GM19395 (cell line): Measurements from ENCODE around the gene TRIM71.
"Not testable (repeated sequence)": the region's sequence is repeated elsewhere in the genome, so short reads cannot be mapped to it uniquely, and the experiment has no call there.

Experiments used
- ATAC-seq: cut with Tn5 transposase; IDR thresholded peaks from one replicate; pipeline ENCODE4 v1.9.1; 2021; ENCODE audit warnings: mild to moderate bottlenecking, moderate library complexity; ENCODE audit not compliant: unreplicated experiment

TRIM71 gene

DNA sequence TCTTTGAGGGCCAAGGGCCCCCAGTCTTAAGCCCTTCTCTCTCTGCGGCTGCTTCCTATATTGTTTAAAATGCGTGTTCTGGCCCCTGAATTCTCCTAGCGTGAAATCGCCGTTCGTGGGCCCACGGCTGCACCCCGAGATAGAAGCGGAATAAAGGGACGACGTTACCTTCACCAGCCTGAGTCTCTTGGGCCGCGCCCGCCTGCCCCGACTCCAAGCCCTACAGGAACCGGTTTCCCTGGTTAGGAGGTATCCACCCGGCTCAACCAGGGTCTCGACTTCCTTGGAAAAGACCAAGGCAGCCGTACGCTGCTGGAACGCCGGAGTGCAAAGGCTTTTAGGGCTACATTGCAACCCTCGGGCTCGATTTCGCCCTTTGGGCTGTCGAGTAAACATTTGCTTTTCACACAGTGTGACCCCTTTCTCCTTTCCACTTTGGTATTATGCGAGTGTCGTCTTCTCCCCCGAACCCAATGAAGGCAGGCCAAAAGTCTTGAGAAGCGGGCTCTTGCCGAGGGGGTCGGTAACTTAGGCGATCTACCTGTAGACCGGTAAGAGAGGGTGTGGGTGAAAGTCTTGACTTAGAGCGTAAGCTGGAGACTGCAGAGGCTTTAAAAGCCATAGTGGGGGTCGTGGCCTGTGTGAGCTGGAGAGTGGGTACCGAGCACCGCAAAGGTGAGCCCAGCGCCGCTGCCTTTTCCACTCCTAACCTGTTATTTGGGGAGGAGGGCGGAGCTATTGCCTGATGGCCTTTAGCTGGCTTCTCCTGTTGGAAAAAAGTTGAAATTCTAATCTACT is 2.0 kb downstream of the TRIM71 start:
- ATAC-seq, result no peak

DNA sequence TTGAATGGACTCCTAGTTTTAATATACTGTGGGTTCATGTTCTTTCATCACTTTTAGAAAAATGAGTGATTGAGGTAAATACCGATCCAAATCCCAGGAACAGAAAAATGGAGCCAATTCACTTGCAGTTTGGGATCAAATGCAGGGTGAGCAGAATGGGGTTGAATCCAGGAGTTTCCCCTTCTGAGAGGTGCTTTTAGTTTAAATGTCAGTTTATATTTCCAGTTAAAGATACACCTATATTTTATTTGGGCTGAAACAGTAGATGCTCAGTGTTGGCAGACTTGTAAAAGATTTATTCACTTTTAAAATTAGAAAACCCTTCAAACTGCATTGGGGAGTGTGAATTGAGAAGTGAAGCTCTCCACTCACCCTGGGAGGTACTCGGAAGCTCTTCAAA is 2.6 kb downstream of the TRIM71 start:
- ATAC-seq, result no peak

- no peak for ATAC-seq
These were observed 3.3 kb downstream of the TRIM71 start for GRCh38 chr3:32820971-32821685.

DNA sequence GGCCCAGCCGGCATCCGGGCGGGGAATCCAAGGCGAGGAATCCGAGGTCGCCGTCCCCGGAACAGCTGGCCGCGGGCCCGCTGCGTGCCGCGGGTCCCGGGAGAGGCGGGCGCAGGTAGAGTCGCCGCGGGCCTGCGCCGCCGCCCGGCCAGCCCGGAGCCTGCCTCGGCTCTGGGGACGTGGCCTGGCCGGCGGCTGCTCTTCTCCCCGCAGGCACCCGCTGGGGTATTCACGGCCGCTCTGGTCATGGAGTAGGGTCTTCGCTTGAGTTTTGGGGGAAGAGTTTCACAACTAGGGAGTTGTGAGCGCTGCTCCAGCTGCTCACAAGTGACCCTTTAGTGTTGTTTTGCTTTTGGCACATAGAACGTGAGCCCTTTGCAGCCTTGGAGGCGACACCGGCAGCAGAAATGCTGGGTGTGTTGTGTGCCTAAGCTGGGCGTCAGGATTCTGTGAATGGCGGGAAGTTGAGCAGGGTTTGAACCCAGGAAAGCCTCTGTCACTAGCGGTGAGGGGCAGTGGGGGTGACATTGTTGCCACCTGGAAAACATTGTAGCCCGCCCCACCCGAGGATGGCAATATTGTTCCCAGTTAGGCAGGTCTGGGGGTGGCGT is 4.0 kb downstream of the TRIM71 start:
- ATAC-seq, result no peak

GRCh38 chr3:32822609-32823498 is 5.1 kb downstream of the TRIM71 start:
- no peak for ATAC-seq

GRCh38 chr3:32823641-32824184 is 5.9 kb downstream of the TRIM71 start:
- ATAC-seq, result not testable (repeated sequence)

DNA sequence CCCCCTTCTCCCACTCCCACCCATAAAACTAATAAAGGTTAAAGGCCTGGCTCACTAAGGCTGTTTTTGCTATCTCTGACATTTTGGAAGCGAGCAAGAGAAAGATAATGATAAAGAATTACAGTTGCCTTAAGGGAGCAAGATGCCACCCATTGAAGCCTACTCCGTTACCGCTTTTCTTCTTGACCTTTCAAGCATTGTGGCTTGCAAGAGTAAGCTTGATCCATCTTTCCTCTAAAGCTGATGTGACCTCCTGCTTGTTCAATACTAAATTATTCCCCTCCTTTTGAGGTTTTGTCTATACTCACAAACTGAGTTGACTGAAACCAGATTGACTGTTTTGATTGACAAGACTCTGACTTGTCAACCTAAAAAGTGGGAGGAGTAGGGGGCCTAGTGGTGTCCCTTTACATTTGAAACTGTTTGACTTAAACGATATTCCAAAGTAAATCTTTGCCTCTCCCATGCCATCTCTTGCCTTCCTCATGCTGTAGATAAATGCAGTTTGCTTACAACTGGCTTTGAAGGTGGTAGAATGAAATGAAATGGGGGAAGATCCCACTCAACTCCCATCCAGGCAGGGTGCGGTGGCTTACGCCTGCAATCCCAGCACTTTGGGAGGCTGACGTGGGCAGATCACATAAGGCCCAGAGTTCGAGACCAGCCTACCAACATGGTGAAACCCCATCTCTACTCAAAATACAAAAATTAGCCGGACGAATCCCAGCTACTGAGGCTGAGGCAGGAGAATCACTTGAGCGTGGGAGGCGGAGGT is 8.0 kb downstream of the TRIM71 start:
- no peak for ATAC-seq

- no peak for ATAC-seq
These were observed 13.3 kb downstream of the TRIM71 start for GRCh38 chr3:32831062-32831461.

DNA sequence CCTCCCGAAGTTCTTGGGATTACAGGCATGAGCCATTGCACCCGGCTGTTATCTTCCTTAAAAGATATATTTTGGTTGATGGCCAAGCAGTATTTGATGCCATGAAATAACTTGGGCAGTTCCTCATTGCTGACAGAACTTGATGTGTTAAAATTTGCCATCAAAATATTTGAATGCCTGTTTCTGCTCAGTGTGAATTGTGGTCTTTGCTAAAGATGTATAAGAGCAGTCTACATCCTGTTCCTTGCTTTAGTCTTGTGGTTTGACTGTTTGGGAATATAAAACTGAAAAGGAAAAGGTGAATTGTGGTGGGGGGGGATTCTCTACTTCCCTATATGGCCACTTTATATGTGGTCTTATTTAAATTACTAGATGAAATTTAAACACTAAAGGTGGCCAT is 14.0 kb downstream of the TRIM71 start:
- no peak for ATAC-seq

GRCh38 chr3:32832193-32832592 is 14.4 kb downstream of the TRIM71 start:
- no peak for ATAC-seq

DNA sequence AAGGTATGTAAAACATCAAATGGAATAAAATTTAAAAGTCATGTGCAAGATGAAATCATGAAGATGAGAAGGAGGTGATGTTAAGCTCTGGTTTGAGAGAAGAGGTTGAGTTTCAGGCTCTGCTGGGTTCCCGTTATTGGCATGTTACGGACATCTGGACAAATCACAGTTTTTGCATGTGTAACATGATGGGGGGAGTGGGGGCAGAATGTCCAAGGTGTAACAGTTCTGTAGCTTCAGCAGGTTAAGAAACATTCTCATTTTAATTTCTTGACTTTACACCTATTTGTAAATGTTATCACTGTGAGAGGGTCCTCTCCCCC is 17.2 kb downstream of the TRIM71 start:
- no peak for ATAC-seq

DNA sequence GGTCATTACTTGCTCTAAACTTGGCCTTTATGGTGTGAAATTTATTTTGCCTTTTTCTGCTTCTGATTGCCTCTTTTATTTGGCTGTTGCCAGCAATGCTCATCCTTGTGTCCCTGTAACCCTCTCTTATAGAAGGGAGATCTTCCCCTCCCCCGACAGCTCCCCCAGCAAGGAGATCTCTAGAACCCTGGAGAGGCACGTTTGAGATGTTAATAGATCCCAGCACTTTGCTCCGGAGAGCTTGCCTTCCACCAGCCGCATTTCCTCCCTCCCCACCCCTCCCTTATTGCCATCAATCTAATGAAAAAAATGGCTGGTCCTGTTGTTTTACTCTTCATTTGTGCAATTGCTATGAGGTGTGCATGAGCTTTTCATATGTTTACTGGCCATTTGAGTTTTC is 18.2 kb downstream of the TRIM71 start:
- no peak for ATAC-seq

DNA sequence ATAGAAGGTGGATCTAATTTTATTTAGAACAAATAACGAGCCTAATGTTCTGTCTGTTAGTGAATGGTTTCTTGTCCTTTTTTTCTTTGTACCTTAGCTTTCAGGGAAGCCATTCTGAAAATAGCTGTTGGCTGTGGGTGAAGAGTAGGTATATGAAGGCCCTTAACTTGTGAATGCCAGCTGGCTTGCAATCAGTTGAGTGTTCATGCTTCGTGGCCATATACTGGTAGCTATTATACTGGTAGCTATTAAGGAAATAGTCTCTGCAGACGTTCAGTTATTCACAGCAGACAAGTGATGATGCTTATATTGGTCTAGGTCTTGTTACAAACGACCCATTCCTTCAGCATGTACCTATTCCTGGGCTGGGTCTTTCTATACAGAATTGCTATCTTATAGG is 18.8 kb downstream of the TRIM71 start:
- ATAC-seq, result no peak

DNA sequence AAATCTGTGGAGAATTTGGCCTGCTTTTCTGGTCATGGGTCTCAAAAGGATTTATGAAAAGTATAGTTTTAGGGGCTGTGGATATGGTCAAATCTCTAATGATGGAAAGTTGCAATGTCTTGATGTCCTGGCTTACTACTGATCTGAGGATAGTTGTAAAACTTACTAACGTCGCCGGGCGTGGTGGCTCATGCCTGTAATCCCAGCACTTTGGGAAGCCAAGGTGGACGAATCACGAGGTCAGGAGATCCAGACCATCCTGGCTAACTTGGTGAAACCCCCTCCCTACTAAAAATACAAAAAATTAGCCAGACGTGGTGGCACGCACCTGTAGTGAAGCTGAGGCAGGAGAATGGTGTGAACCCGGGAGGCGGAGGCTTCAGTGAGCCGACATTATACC is 19.6 kb downstream of the TRIM71 start:
- ATAC-seq, result no peak

DNA sequence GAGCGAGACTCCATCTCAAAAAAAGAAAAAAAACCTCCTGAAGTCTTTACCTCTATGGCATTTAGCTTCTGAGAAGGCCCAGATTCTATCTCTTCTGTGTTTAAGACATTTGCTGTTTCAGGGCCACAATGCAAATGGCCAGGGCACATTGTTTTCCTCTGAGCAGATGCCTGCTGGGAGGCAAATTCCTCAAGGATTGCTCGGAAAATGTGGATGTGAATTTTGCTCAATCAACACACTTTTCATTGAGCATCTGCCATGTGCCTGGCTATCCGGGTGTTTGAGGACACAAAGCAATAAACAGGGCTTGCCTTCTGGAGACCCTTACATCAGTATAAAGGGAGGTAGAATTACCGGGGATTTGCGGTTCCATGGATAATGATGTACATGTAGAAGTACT is 20.0 kb downstream of the TRIM71 start:
- no peak for ATAC-seq

GRCh38 chr3:32839714-32840085 is 21.9 kb downstream of the TRIM71 start:
- ATAC-seq, result no peak

DNA sequence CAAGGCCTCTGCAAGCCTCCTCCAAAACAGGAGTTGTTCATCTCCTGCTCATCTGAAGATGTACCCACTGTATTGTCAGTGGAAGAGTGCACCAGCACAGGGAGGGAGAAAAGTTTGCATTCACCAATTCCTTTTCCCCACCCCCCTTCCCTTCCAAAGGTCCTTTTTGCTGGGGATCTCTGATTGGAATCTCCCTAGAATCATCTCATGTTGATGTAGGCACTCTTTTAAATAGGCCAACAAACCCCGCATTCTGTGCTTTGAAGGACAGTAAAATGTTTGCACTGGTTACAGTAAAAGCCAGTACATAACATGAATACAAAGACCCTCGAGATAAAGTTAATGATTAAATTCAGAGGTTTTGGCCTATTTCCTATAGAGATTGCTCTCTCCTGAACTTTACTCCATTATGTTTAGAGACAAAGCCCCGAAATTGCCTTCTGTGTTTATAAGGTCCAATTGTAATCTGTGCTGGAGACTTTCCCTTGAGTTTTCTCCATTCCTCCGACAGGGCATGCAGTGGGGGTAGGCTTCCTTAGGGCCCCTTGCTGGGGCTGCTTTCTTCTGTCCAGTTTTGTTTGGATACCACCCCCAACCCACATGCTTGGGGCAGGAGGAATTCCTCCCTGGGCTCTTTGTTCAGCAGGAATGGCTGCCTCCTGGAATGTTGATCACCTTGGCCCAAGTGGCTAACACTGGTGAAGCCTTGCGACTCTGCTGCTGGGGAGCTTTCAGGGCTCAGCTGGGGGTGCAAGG is 22.5 kb downstream of the TRIM71 start:
- ATAC-seq, result no peak

- no peak for ATAC-seq
These were observed 23.5 kb downstream of the TRIM71 start for GRCh38 chr3:32841341-32841740.

DNA sequence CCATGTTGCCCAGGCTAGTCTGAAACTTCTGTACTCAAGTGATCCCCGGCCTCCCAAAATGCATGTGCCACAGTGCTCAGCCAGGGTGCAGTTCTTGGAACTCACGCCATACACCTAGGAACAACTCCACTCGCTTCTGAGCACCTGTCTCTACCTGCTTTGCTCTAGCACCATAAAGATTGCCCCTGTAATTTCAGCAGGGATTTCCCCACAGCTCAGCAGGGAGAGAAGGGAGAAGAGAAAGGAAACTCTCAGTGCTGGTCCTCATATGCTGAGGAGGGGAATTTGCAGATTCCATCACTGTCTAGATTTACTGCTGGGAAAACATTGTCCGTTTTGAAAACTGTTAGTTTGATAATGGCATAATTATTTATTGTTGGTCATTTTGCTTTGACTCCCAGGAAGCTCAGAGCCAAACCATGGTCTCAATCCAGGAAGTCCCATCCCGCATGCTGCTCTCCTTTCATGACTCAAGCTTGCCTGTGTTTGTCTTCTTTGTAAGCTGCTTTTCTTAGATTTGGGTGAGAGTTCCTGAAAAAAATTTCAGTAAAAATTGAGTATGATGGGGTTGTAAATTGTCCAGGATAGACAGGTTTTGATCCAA is 24.2 kb downstream of the TRIM71 start:
- ATAC-seq, result no peak
